H1 (cell line): Measurements from ENCODE around the gene NOG. TPM values are rescaled to one million over a fixed set of nuclear protein-coding genes. Genes with fewer than 3 reads are reported as not detected.

ENCODE experiments used
- ASH2L ChIP-seq: fragments of 200-600, 300-600 bp; sonication (generic); IDR thresholded peaks from one replicate; pipeline ENCODE4 v1.7.1; 2017; ENCODE audit warnings: low read length
- ATF2 ChIP-seq: IDR thresholded peaks from 2 replicates; pipeline ENCODE4 v1.6.1; 2012; ENCODE audit warnings: low read length, inconsistent platforms
- BACH1 ChIP-seq: IDR thresholded peaks from 2 replicates; pipeline ENCODE4 v1.6.1; 2012; ENCODE audit warnings: low read length, improper control_type of control experiment
- CBX5 ChIP-seq: fragments of 300-800, 300-1000 bp; sonication (generic); IDR thresholded peaks from 2 replicates; pipeline ENCODE4 v1.7.1; 2016; ENCODE audit warnings: antibody characterized with exemption, low read length, low read depth
- CHD1 ChIP-seq: IDR thresholded peaks from 2 replicates; pipeline ENCODE4 v1.6.1; 2012; ENCODE audit warnings: low read depth, low read length, improper control_type of control experiment
- FOSL1 ChIP-seq: IDR thresholded peaks from 2 replicates; pipeline ENCODE4 v1.6.1; 2011; ENCODE audit warnings: mild to moderate bottlenecking, low read depth, low read length, moderate library complexity; ENCODE audit not compliant: insufficient read depth
- JUN ChIP-seq: IDR thresholded peaks from 2 replicates; pipeline ENCODE4 v1.6.1; 2011; ENCODE audit warnings: low read depth, mild to moderate bottlenecking, improper control_type of control experiment, low read length
- MAFK ChIP-seq: IDR thresholded peaks from 2 replicates; pipeline ENCODE4 v1.6.1; 2012; ENCODE audit warnings: low read depth, mild to moderate bottlenecking, improper control_type of control experiment, low read length
- MAX ChIP-seq: IDR thresholded peaks from 2 replicates; pipeline ENCODE4 v1.6.1; 2012; ENCODE audit warnings: inconsistent platforms
- PHF8 ChIP-seq: fragments of 200-600 bp; sonication (generic); conservative IDR thresholded peaks from 2 replicates; pipeline ENCODE4 v1.7.1; 2012; ENCODE audit warnings: low read depth, mild to moderate bottlenecking, inconsistent platforms, low read length, moderate library complexity
- RBBP5 ChIP-seq: IDR thresholded peaks from 2 replicates; pipeline ENCODE4 v1.7.1; 2012; ENCODE audit warnings: low read depth, mild to moderate bottlenecking, inconsistent platforms, low read length, moderate library complexity, borderline replicate concordance
- RNF2 ChIP-seq: fragments of 200-900, 300-1000 bp; sonication (generic); IDR thresholded peaks from 2 replicates; pipeline ENCODE4 v1.7.1; 2016; ENCODE audit warnings: borderline replicate concordance, low read depth, mild to moderate bottlenecking, antibody characterized with exemption, low read length; ENCODE audit not compliant: poor library complexity, severe bottlenecking; ENCODE audit errors: missing control alignments
- RXRA ChIP-seq: IDR thresholded peaks from 2 replicates; pipeline ENCODE4 v1.6.1; 2011; ENCODE audit warnings: low read depth, mild to moderate bottlenecking, low read length, moderate library complexity; ENCODE audit not compliant: insufficient read depth
- SP1 ChIP-seq: IDR thresholded peaks from 2 replicates; pipeline ENCODE4 v1.6.1; 2011; ENCODE audit warnings: low read depth, low read length
- SP2 ChIP-seq: IDR thresholded peaks from 2 replicates; pipeline ENCODE4 v1.6.1; 2012; ENCODE audit warnings: mild to moderate bottlenecking, low read length, inconsistent platforms
- SP4 ChIP-seq: IDR thresholded peaks from 2 replicates; pipeline ENCODE4 v1.6.1; 2012; ENCODE audit warnings: low read length, inconsistent platforms
- SRF ChIP-seq: IDR thresholded peaks from 2 replicates; pipeline ENCODE4 v1.6.1; 2011; ENCODE audit warnings: mild to moderate bottlenecking, low read depth, low read length, moderate library complexity
- SUZ12 ChIP-seq: fragments of 200-600 bp; sonication (generic); IDR thresholded peaks from 2 replicates; pipeline ENCODE4 v1.6.1; 2012; ENCODE audit warnings: mild to moderate bottlenecking, inconsistent platforms, low read length, moderate library complexity, mixed read lengths
- TBP ChIP-seq: IDR thresholded peaks from 2 replicates; pipeline ENCODE4 v1.6.1; 2011; ENCODE audit warnings: low read depth, low read length, improper control_type of control experiment
- YY1 ChIP-seq: IDR thresholded peaks from 2 replicates; pipeline ENCODE4 v1.6.1; 2011; ENCODE audit warnings: low read depth, mild to moderate bottlenecking, low read length
- polyA plus RNA-seq, 7 experiments: library from polyadenylated mRNA; depleted of rRNA in 3 of 7; stranded (reverse) in 5 of 7; unstranded in 2 of 7; fragments of >200 nt in 5 of 7; fragments of 200-250 nt in 2 of 7; gene quantifications; 1 replicate in 5 of 7; 2 replicates in 1 of 7; 4 replicates in 1 of 7; pipeline versions ENCODE4 v1.2.1 to v1.2.3, GENCODE V29; 2011 to 2013; ENCODE audit warnings: missing spikeins in 2 of 7, mixed read lengths in 2 of 7
- total RNA-seq: library from RNA; stranded (reverse); fragmentation: NEBNext Ultra II Directional; extraction: Animal tissue kit (Norgen Biotek cat#: 25700); gene quantifications from 2 replicates; pipeline ENCODE4 v1.2.1, GENCODE V29; 2021
- TF ChIP-seq, protein P1 (sequence below), 3 experiments: IDR thresholded peaks; 1 replicate in 2 of 3; 2 replicates in 1 of 3; pipeline versions ENCODE4 v1.5.1 to v1.6.1; 2011; ENCODE audit warnings: low read length in 3 of 3, mild to moderate bottlenecking in 3 of 3, inconsistent platforms in 2 of 3, low read depth in 1 of 3, moderate library complexity in 1 of 3; ENCODE audit not compliant: insufficient read depth in 1 of 3; ENCODE audit errors: control extremely low read depth in 1 of 3

The NOG gene
- total and polyA plus RNA-seq, 2 of the 8 experiments (the other 6 are each of a cell fraction or from before 2014, with no cell fraction given), result 0.35 TPM

DNA sequence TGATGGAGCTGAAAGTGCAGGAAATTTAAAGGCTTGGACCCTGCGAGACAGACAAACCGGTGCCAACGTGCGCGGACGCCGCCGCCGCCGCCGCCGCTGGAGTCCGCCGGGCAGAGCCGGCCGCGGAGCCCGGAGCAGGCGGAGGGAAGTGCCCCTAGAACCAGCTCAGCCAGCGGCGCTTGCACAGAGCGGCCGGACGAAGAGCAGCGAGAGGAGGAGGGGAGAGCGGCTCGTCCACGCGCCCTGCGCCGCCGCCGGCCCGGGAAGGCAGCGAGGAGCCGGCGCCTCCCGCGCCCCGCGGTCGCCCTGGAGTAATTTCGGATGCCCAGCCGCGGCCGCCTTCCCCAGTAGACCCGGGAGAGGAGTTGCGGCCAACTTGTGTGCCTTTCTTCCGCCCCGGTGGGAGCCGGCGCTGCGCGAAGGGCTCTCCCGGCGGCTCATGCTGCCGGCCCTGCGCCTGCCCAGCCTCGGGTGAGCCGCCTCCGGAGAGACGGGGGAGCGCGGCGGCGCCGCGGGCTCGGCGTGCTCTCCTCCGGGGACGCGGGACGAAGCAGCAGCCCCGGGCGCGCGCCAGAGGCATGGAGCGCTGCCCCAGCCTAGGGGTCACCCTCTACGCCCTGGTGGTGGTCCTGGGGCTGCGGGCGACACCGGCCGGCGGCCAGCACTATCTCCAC lies at the start of gene NOG (continued):
- TF ChIP-seq MAX, result 0 out of 2 replicates have a peak, but pooled peaks have one; percentile 7
- TF ChIP-seq MAFK, result no peak
- TF ChIP-seq ATF2, result no peak
- peak; percentile 29; the same call in 1 of the 2 replicates for TF ChIP-seq PHF8
- peak; percentile 71 for TF ChIP-seq SUZ12
- TF ChIP-seq RXRA, result no peak
- no peak for TF ChIP-seq CBX5
- no peak for TF ChIP-seq SP4
- peak; percentile 34; the same call in 1 of the 2 replicates for TF ChIP-seq TBP
- TF ChIP-seq FOSL1, result no peak
- TF ChIP-seq, protein P1, sequence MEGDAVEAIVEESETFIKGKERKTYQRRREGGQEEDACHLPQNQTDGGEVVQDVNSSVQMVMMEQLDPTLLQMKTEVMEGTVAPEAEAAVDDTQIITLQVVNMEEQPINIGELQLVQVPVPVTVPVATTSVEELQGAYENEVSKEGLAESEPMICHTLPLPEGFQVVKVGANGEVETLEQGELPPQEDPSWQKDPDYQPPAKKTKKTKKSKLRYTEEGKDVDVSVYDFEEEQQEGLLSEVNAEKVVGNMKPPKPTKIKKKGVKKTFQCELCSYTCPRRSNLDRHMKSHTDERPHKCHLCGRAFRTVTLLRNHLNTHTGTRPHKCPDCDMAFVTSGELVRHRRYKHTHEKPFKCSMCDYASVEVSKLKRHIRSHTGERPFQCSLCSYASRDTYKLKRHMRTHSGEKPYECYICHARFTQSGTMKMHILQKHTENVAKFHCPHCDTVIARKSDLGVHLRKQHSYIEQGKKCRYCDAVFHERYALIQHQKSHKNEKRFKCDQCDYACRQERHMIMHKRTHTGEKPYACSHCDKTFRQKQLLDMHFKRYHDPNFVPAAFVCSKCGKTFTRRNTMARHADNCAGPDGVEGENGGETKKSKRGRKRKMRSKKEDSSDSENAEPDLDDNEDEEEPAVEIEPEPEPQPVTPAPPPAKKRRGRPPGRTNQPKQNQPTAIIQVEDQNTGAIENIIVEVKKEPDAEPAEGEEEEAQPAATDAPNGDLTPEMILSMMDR (IDR thresholded peaks at IDR 0.05; ENCODE audit: control extremely low read depth in 1 of 3, insufficient read depth in 1 of 3, low read depth in 1 of 3, low read length in 3 of 3), result no peak
- TF ChIP-seq YY1, result no peak
- TF ChIP-seq SP2, result no peak
- TF ChIP-seq ASH2L, result peak; percentile 14
- TF ChIP-seq JUN, result no peak
- TF ChIP-seq BACH1, result no peak
- TF ChIP-seq SRF, result no peak
- TF ChIP-seq RNF2, result no peak
- peak; percentile 62; the same call in 1 of the 2 replicates for TF ChIP-seq RBBP5
- TF ChIP-seq CHD1, result no peak
- TF ChIP-seq SP1, result no peak
